GM13976 (cell line): ENCODE data around the gene FANCI.

Experiments used
- DNase-seq: peaks from one replicate; pipeline ENCODE4 v3.0.0; 2012; ENCODE audit warnings: low spot score
- in situ Hi-C: fragments of 300-500 bp; cut with MboI; formaldehyde crosslinking; loops from one replicate; pipeline ENCODE4 v1.12.0; 2022; ENCODE audit warnings: low sequenced_read_pairs, mixed read lengths, inconsistent platforms; ENCODE audit not compliant: unreplicated experiment
- TF ChIP-seq, protein P1 (sequence below): IDR thresholded peaks from 2 replicates; pipeline ENCODE4 v1.5.1; 2012; ENCODE audit warnings: borderline replicate concordance, mild to moderate bottlenecking; ENCODE audit not compliant: insufficient read depth; ENCODE audit errors: extremely low read depth, missing control alignments, control extremely low read depth

The FANCI gene

DNA sequence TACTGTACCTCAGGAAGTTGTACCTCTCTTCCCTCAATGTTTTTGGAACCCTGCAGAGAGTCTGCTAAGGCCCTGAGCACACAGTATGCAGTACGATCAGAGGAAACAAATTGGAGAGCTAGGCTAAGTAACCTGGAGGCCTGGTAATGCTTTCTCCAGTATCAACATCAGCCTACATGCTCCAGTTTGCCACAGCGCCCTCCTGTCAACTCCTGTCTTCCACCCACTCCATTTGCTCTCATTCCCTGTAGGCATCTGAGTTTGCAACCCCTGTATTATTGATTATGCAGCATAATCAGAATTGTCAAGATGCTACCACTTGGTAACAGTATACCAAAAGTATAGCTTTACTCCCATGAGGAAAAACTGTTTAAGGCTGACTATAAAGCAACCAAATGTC is 76.4 kb downstream of the FANCI start:
- in situ Hi-C loops, result no loop called here
- TF ChIP-seq, protein P1, sequence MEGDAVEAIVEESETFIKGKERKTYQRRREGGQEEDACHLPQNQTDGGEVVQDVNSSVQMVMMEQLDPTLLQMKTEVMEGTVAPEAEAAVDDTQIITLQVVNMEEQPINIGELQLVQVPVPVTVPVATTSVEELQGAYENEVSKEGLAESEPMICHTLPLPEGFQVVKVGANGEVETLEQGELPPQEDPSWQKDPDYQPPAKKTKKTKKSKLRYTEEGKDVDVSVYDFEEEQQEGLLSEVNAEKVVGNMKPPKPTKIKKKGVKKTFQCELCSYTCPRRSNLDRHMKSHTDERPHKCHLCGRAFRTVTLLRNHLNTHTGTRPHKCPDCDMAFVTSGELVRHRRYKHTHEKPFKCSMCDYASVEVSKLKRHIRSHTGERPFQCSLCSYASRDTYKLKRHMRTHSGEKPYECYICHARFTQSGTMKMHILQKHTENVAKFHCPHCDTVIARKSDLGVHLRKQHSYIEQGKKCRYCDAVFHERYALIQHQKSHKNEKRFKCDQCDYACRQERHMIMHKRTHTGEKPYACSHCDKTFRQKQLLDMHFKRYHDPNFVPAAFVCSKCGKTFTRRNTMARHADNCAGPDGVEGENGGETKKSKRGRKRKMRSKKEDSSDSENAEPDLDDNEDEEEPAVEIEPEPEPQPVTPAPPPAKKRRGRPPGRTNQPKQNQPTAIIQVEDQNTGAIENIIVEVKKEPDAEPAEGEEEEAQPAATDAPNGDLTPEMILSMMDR, result no peak

GRCh38 chr15:89321521-89322410 is 78.0 kb downstream of the FANCI start:
- TF ChIP-seq, protein P1, result no peak
- no peak for DNase-seq
- in situ Hi-C loops, result no loop called here

More for the DNA sequence above, 76.4 kb downstream of the FANCI start:
- no peak for DNase-seq

GRCh38 chr15:89322822-89323221 is 79.0 kb downstream of the FANCI start:
- TF ChIP-seq, protein P1, result no peak
- no peak for DNase-seq
- in situ Hi-C loops, result no loop called here

- no peak for DNase-seq
- in situ Hi-C loops, result no loop called here
These were observed 80.0 kb downstream of the FANCI start for GRCh38 chr15:89323825-89324224.

GRCh38 chr15:89325039-89325803 is 81.4 kb downstream of the FANCI start:
- in situ Hi-C loops, result no loop called here
- DNase-seq, result no peak
- TF ChIP-seq, protein P1, result no peak

More at GRCh38 chr15:89323825-89324224, 80.0 kb downstream of the FANCI start:
- TF ChIP-seq, protein P1, result no peak

GRCh38 chr15:89326316-89326715 is 82.5 kb downstream of the FANCI start:
- in situ Hi-C loops, result no loop called here
- DNase-seq, result no peak
- TF ChIP-seq, protein P1, result no peak
